Mesendoderm (in vitro differentiated cells): Measurements from ENCODE around the gene TFDP1.

Experiments
- DNase-seq: peaks from one replicate; pipeline ENCODE4 v3.0.0; 2013
- H2AK5ac ChIP-seq: 2 replicates; pipeline ENCODE4 v1.6.1; 2013; ENCODE audit warnings: low read length, inconsistent platforms
- H2BK120ac ChIP-seq: 2 replicates; pipeline ENCODE4 v1.6.1; 2013; ENCODE audit warnings: low read depth, mild to moderate bottlenecking, low read length, moderate library complexity, mixed read lengths
- H2BK15ac ChIP-seq: replicated peaks from 2 replicates; pipeline ENCODE4 v1.6.1; 2013; ENCODE audit warnings: low read depth, mild to moderate bottlenecking, moderate library complexity
- H2BK5ac ChIP-seq: 2 replicates; pipeline ENCODE4 v1.6.1; 2013; ENCODE audit warnings: low read length, inconsistent platforms
- H3K18ac ChIP-seq: 2 replicates; pipeline ENCODE4 v1.6.1; 2013; ENCODE audit warnings: mild to moderate bottlenecking, low read length, mixed read lengths
- H3K23ac ChIP-seq: one replicate; pipeline ENCODE4 v1.6.1; 2013; ENCODE audit warnings: low read length
- H3K27ac ChIP-seq: 2 replicates; pipeline ENCODE4 v1.5.1; 2013; ENCODE audit warnings: low read depth, mild to moderate bottlenecking, inconsistent platforms, low read length, moderate library complexity
- H3K27me3 ChIP-seq: 2 replicates; pipeline ENCODE4 v1.6.1; 2013; ENCODE audit warnings: low read length, control low read depth, mild to moderate bottlenecking, inconsistent platforms; ENCODE audit not compliant: insufficient read depth, poor library complexity
- H3K36me3 ChIP-seq: 2 replicates; pipeline ENCODE4 v1.6.1; 2013; ENCODE audit warnings: low read length, inconsistent platforms; ENCODE audit not compliant: control insufficient read depth, insufficient read depth
- H3K4ac ChIP-seq: one replicate; pipeline ENCODE4 v1.6.1; 2013; ENCODE audit warnings: low read depth, mild to moderate bottlenecking, low read length, moderate library complexity
- H3K4me1 ChIP-seq: 2 replicates; pipeline ENCODE4 v1.6.1; 2013; ENCODE audit warnings: low read depth, low read length, inconsistent platforms; ENCODE audit not compliant: control insufficient read depth
- H3K4me2 ChIP-seq: 2 replicates; pipeline ENCODE4 v1.6.1; 2013; ENCODE audit warnings: low read length
- H3K4me3 ChIP-seq: 2 replicates; pipeline ENCODE4 v1.5.1; 2013; ENCODE audit warnings: mild to moderate bottlenecking, low read length
- H3K56ac ChIP-seq: one replicate; pipeline ENCODE4 v1.6.1; 2013; ENCODE audit warnings: low read length
- H3K79me1 ChIP-seq: 2 replicates; pipeline ENCODE4 v1.6.1; 2013; ENCODE audit warnings: low read length, inconsistent platforms
- H3K79me2 ChIP-seq: 2 replicates; pipeline ENCODE4 v1.6.1; 2013; ENCODE audit warnings: mild to moderate bottlenecking, low read length; ENCODE audit not compliant: control insufficient read depth, insufficient read depth
- H3K9ac ChIP-seq: 2 replicates; pipeline ENCODE4 v1.6.1; 2013; ENCODE audit warnings: low read length, inconsistent platforms
- H4K5ac ChIP-seq: one replicate; pipeline ENCODE4 v1.6.1; 2013; ENCODE audit warnings: low read length
- H4K8ac ChIP-seq: one replicate; pipeline ENCODE4 v1.6.1; 2013; ENCODE audit warnings: low read depth, mild to moderate bottlenecking, control low read depth, low read length, moderate library complexity
- WGBS: extraction: QIAGEN DNeasy Blood & Tissue Kit; methylation state at CpG from one replicate; pipeline ENCODE4 v1.1.7; 2013; ENCODE audit warnings: low lambda C conversion rate, missing lambda C conversion rate; ENCODE audit not compliant: insufficient coverage; ENCODE audit errors: extremely low coverage; 5-methylcytosine and 5-hydroxymethylcytosine counted together

The TFDP1 gene

DNA sequence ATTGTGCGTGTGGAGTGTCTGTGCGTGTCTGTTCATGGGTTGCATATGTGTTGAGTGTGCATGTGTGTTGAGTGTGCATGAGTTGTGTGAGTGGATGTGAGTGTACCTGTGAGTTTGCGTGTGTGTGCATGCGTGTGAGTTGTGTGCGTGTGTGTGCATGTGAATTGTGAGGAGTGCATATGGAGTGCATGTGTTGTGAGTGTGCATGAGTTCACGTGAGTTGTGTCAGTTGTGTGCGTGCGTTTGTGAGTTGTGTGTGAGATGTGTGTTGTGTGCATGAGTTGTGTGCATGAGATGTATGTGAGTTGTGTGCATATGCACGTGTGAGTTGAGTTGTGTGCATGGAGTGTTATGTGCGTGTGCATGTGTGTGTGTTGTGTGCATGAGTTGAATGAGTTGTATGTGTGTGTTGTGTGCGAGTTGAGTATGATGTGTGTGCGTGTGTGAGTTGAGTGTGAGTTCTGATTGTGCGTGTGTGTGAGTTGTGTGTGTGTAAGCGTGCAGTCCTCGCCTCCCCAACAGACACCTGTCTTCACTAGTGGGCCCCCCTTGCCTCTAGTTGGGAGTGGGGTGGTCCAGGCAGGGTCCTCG lies 29.3 kb downstream of the TFDP1 start:
- no peak overlapping the region for H4K8ac ChIP-seq
- no peaks in the 10 kb centered on the region for H3K27me3 ChIP-seq
- H3K56ac ChIP-seq = no peak overlapping the region
- H3K79me2 ChIP-seq = peaks cover 71% of the 10 kb centered on the region
- H3K4me1 ChIP-seq = peaks cover 3% of the 10 kb centered on the region
- no peak overlapping the region for H2BK5ac ChIP-seq
- no peak for DNase-seq
- no peak overlapping the region for H3K4ac ChIP-seq
- no peak overlapping the region for H3K18ac ChIP-seq
- no peak overlapping the region for H4K5ac ChIP-seq
- H3K27ac ChIP-seq = no peak overlapping the region
- H3K9ac ChIP-seq = no peak overlapping the region
- no peak overlapping the region for H2BK15ac ChIP-seq
- peaks cover 4% of the 10 kb centered on the region for H3K36me3 ChIP-seq
- no peak overlapping the region for H2AK5ac ChIP-seq
- no peak overlapping the region for H3K4me3 ChIP-seq
- H3K23ac ChIP-seq = no peak overlapping the region
- no peak overlapping the region for H3K4me2 ChIP-seq
- no peak overlapping the region for H2BK120ac ChIP-seq
- peaks cover 42% of the 10 kb centered on the region for H3K79me1 ChIP-seq
- 100% methylated on average over 7 of the region's 16 CpGs for WGBS

DNA sequence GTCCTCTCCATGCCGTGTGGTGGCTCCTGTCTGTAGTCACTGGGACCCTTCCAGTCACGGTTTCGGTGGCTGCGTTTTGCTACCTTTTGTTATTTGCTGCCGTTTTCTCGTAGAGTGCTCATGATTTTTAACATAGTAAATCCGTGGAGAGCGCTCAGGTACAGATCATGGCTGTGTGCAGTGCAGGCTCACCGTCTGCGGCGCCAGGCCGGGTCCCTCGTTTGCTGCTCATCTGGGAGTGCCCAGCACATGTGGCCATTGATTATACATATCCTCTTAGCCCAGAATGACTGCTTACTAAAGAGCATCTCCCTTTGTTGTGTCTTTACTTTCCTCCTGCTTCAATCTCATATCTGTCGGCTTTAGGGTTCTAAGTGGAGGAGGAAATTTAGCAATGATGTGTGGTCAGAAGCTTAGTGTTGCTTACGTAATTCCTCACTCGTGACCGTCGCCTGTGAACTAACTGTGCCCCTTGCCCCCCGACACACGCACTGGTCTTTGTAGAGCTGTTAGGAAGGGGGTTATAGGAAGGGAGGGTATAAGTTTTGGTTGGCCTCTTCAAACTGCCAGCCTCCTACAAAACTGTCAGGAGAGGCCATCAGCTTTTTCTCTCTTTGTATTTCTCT lies 31.8 kb downstream of the TFDP1 start:
- DNase-seq = no peak
- no peak overlapping the region for H3K4me3 ChIP-seq
- H2AK5ac ChIP-seq = no peak overlapping the region
- H3K36me3 ChIP-seq = peaks cover 2% of the 10 kb centered on the region
- H3K4me2 ChIP-seq = no peak overlapping the region
- peaks cover 26% of the 10 kb centered on the region for H3K79me1 ChIP-seq
- H3K27me3 ChIP-seq = no peaks in the 10 kb centered on the region
- H3K23ac ChIP-seq = no peak overlapping the region
- peaks cover 53% of the 10 kb centered on the region for H3K79me2 ChIP-seq
- no peak overlapping the region for H2BK5ac ChIP-seq
- H4K5ac ChIP-seq = no peak overlapping the region
- no peak overlapping the region for H2BK120ac ChIP-seq
- no CpG with 5 or more reads among the region's 20 CpGs for WGBS
- H4K8ac ChIP-seq = no peak overlapping the region
- peaks cover 3% of the 10 kb centered on the region for H3K4me1 ChIP-seq
- no peak overlapping the region for H3K18ac ChIP-seq
- no peak overlapping the region for H3K9ac ChIP-seq
- no peak overlapping the region for H3K56ac ChIP-seq
- no peak overlapping the region for H2BK15ac ChIP-seq
- no peak overlapping the region for H3K27ac ChIP-seq
- no peak overlapping the region for H3K4ac ChIP-seq

DNA sequence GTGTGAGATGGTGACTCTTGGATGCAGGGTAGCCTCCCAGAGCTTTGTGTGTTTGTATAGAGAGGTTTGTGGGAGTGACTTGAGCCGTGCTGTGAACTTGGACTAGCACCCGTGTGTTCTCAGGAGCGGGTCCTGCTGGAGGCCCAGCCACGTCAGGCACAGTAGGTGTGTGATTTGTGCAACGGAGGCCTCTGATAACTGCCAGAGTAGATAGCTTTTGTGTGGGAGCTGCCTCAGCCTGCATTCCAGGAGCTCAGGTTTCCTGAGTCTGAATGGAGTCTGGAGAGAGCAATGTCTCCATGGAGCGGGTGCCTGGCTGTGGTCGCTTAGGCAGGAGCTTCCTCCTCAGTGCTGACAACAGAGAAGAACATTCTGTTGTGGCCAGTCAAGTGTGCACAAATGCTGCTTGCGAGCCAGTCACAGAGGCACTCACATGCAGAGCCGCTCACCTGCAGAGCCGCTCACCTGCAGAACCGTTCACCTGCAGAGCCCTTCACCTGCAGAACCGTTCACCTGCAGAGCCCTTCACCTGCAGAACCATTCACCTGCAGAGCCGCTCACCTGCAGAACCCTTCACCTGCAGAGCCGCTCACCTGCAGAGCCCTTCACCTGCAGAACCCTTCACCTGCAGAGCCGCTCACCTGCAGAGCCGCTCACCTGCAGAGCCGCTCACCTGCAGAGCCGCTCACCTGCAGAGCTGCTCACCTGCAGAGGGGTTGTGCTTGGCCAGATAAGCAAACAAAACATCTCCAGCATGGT lies 32.6 kb downstream of the TFDP1 start:
- Histone ChIP-seq H3K79me2 (peaks cover 46% of the 10 kb centered on the region), H2BK5ac (no peak overlapping the region), H3K18ac (no peak overlapping the region), H3K4me1 (peaks cover 3% of the 10 kb centered on the region), H2BK15ac (no peak overlapping the region), H3K27me3 (no peaks in the 10 kb centered on the region), H4K8ac (no peak overlapping the region), H3K9ac (no peak overlapping the region), H2AK5ac (no peak overlapping the region), H3K56ac (no peak overlapping the region), H4K5ac (no peak overlapping the region), H3K4ac (no peak overlapping the region), H3K23ac (no peak overlapping the region), H3K27ac (no peak overlapping the region), H3K4me2 (no peak overlapping the region), H2BK120ac (no peak overlapping the region), H3K4me3 (no peak overlapping the region), H3K36me3 (no peaks in the 10 kb centered on the region), H3K79me1 (peaks cover 22% of the 10 kb centered on the region)
- peak; percentile 72 for DNase-seq
- no CpG with 5 or more reads among the region's 18 CpGs for WGBS

DNA sequence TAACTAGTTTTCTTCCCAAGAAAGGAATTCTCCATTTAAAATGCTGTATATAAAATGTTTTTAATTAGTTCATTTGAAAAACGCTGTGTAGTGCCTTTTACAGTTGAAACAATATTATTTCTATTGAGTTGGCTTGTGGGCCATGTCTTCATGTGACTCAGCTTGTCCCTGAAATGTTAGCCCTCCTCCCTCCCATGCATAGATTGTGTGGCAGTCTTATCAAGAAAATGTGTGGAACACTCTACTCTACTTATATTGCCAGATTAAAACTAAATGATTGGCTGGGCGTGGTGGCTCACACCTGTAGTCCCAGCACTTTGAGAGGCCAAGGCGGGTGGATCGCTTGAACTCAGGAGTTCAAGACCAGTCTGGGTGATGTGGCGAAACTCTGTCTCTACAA lies 33.4 kb downstream of the TFDP1 start:
- H3K4me3 ChIP-seq = no peak overlapping the region

DNA sequence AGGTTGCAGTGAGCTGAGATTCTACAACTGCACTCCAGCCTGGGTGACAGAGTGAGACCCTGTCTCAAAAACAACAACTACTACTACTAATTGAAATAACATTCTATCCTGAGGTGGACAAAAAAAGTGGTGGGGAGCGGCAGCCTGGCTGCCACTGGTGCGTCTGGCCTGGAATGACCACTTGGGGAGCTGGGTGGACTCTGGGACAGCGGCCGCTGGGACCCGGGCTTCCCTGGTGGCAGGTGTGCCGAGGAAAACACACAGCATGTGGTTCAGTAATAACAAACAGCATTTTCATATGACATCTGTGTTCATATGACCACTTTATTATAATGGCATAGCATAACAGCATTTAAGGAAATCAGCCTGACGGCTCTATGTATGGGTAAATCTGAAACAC lies 33.9 kb downstream of the TFDP1 start:
- no peak for DNase-seq
- no peak overlapping the region for H2BK15ac ChIP-seq
- no peak overlapping the region for H3K18ac ChIP-seq
- no peak overlapping the region for H3K56ac ChIP-seq
- H2BK120ac ChIP-seq = no peak overlapping the region
- H3K79me1 ChIP-seq = peaks cover 20% of the 10 kb centered on the region
- no peak overlapping the region for H3K4me2 ChIP-seq
- no peak overlapping the region for H3K9ac ChIP-seq
- no peak overlapping the region for H4K8ac ChIP-seq
- no peak overlapping the region for H2AK5ac ChIP-seq
- H3K36me3 ChIP-seq = peaks cover 1% of the 10 kb centered on the region
- peaks cover 43% of the 10 kb centered on the region for H3K79me2 ChIP-seq
- WGBS = no CpG with 5 or more reads among the region's 7 CpGs
- H3K4me3 ChIP-seq = no peak overlapping the region
- no peak overlapping the region for H3K27ac ChIP-seq
- H3K23ac ChIP-seq = no peak overlapping the region
- no peak overlapping the region for H4K5ac ChIP-seq
- H3K4me1 ChIP-seq = peaks cover 3% of the 10 kb centered on the region
- no peak overlapping the region for H2BK5ac ChIP-seq
- H3K27me3 ChIP-seq = no peaks in the 10 kb centered on the region
- no peak overlapping the region for H3K4ac ChIP-seq

More for the DNA sequence above, 33.4 kb downstream of the TFDP1 start:
- H3K23ac ChIP-seq = no peak overlapping the region
- peaks cover 1% of the 10 kb centered on the region for H3K36me3 ChIP-seq
- no peak overlapping the region for H3K27ac ChIP-seq
- H3K4me2 ChIP-seq = no peak overlapping the region
- H2BK15ac ChIP-seq = no peak overlapping the region
- H3K56ac ChIP-seq = no peak overlapping the region
- no peak overlapping the region for H4K8ac ChIP-seq
- H3K4ac ChIP-seq = no peak overlapping the region
- H3K18ac ChIP-seq = no peak overlapping the region
- H3K9ac ChIP-seq = no peak overlapping the region
- no peaks in the 10 kb centered on the region for H3K27me3 ChIP-seq
- WGBS = no CpG with 5 or more reads among the region's 5 CpGs
- H4K5ac ChIP-seq = no peak overlapping the region
- no peak overlapping the region for H2BK120ac ChIP-seq
- peaks cover 22% of the 10 kb centered on the region for H3K79me1 ChIP-seq
- peaks cover 3% of the 10 kb centered on the region for H3K4me1 ChIP-seq
- DNase-seq = no peak
- no peak overlapping the region for H2AK5ac ChIP-seq
- H2BK5ac ChIP-seq = no peak overlapping the region
- H3K79me2 ChIP-seq = peaks cover 46% of the 10 kb centered on the region
